GM12878 (cell line): ENCODE measurements around the gene RRAGA. TPM values are rescaled to one million over a fixed set of nuclear protein-coding genes. Genes with fewer than 3 reads are reported as not detected.

Source experiments
- ATAC-seq: fragments of 200-7000 bp; cut with Tn5 transposase; 3 replicates; pipeline ENCODE4 v1.9.1; 2020; ENCODE audit warnings: mild to moderate bottlenecking, moderate library complexity
- BruUV-seq: library from RNA; stranded (reverse); fragments of 400-500 nt; replicated peaks from 2 replicates; lab custom pipeline; 2021; lab: Mats Ljungman, UMichigan
- CTCF ChIA-PET: fragments of 300-600 bp; sonication (Branson Sonifier 250); formaldehyde crosslinking; extraction: SDS; loops from one replicate; lab custom pipeline; 2021; ENCODE audit warnings: inconsistent platforms; lab: Yijun Ruan, JAX
- POLR2A ChIA-PET: fragments of 350-600 bp; formaldehyde crosslinking; extraction: SDS; loops from one replicate; lab custom pipeline; 2021; ENCODE audit warnings: inconsistent platforms; lab: Charles Lee
- RAD21 ChIA-PET: fragments of 300-600 bp; sonication (Branson Sonifier 250); formaldehyde crosslinking; loops from one replicate; lab custom pipeline; 2023; ENCODE audit warnings: antibody characterized with exemption; ENCODE audit not compliant: unreplicated experiment; lab: Charles Lee
- SMC1A ChIA-PET: fragments of 300-600 bp; sonication (Branson Sonifier 250); formaldehyde crosslinking; loops from one replicate; lab custom pipeline; 2023; ENCODE audit not compliant: unreplicated experiment, uncharacterized antibody; lab: Charles Lee
- DNase-seq: peaks from one replicate; pipeline ENCODE4 v3.0.0-alpha.2; 2011; ENCODE audit warnings: low read depth, low spot score
- FAIRE-seq: peaks from 3 replicates; lab custom pipeline; 2011; peaks lifted over from hg19 to GRCh38; lab: Jason Lieb, UNC
- H2AFZ ChIP-seq: 2 replicates; pipeline ENCODE4 v1.6.0; 2011; ENCODE audit warnings: low read depth, low read length, control low read depth; ENCODE audit not compliant: control insufficient read depth
- H3K27ac ChIP-seq: 2 replicates; pipeline ENCODE4 v1.5.1; 2011; ENCODE audit warnings: control low read depth; ENCODE audit not compliant: control insufficient read depth, insufficient read depth
- H3K27me3 ChIP-seq, 2 experiments: replicated peaks in 1 of 2; 2 replicates each; pipeline versions ENCODE4 v1.6.0 to v1.6.1; 2011; ENCODE audit warnings: low read length in 1 of 2; ENCODE audit not compliant: control insufficient read depth in 2 of 2, insufficient read depth in 2 of 2
- H3K36me3 ChIP-seq, 2 experiments: 2 replicates each; pipeline ENCODE4 v1.5.1; 2011; ENCODE audit warnings: low read length in 1 of 2; ENCODE audit not compliant: control insufficient read depth in 2 of 2, insufficient read depth in 2 of 2
- H3K4me1 ChIP-seq: 2 replicates; pipeline ENCODE4 v1.6.1; 2011; ENCODE audit warnings: mild to moderate bottlenecking, low read length, moderate library complexity, mixed read lengths; ENCODE audit not compliant: control insufficient read depth, insufficient read depth
- H3K4me2 ChIP-seq: 2 replicates; pipeline ENCODE4 v1.6.0; 2011; ENCODE audit warnings: control low read depth; ENCODE audit not compliant: control insufficient read depth, insufficient read depth
- H3K4me3 ChIP-seq: fragments of 200-600 bp; sonication (generic); 2 replicates; pipeline ENCODE4 v1.5.1; 2016
- H3K79me2 ChIP-seq: 2 replicates; pipeline ENCODE4 v1.6.0; 2011; ENCODE audit warnings: low read length; ENCODE audit not compliant: control insufficient read depth, insufficient read depth
- H3K9ac ChIP-seq: 2 replicates; pipeline ENCODE4 v1.8.0; 2011; ENCODE audit warnings: low read length, control low read depth, mixed read lengths; ENCODE audit not compliant: control insufficient read depth, insufficient read depth
- H3K9me3 ChIP-seq: replicated peaks from 3 replicates; pipeline ENCODE4 v1.5.1; 2011; ENCODE audit warnings: mild to moderate bottlenecking, low read length; ENCODE audit not compliant: control insufficient read depth, insufficient read depth
- H4K20me1 ChIP-seq: 2 replicates; pipeline ENCODE4 v1.6.0; 2011; ENCODE audit not compliant: control insufficient read depth, insufficient read depth
- CHD2 ChIP-seq: IDR thresholded peaks from 2 replicates; pipeline ENCODE4 v1.6.1; 2011; ENCODE audit warnings: low read depth, low read length, improper control_type of control experiment, borderline replicate concordance
- DPF2 ChIP-seq: fragments of 450-650 bp; IDR thresholded peaks from 2 replicates; pipeline ENCODE4 v1.6.1; 2017; ENCODE audit warnings: mild to moderate bottlenecking
- E2F4 ChIP-seq: IDR thresholded peaks from 2 replicates; pipeline ENCODE4 v1.6.1; 2012; ENCODE audit warnings: low read depth, low read length, improper control_type of control experiment
- EGR1 ChIP-seq, 2 experiments: IDR thresholded peaks; 1 replicate in 1 of 2; 2 replicates in 1 of 2; pipeline ENCODE4 v1.6.1; 2011 to 2012; ENCODE audit warnings: low read depth in 2 of 2, low read length in 2 of 2, borderline replicate concordance in 1 of 2, mild to moderate bottlenecking in 1 of 2, moderate library complexity in 1 of 2
- HDAC2 ChIP-seq: fragments of 200-600 bp; sonication (generic); IDR thresholded peaks from 2 replicates; pipeline ENCODE4 v1.6.1; 2017
- KAT2A ChIP-seq: conservative IDR thresholded peaks from 2 replicates; pipeline ENCODE4 v1.6.1; 2011; ENCODE audit warnings: low read depth, low read length; ENCODE audit not compliant: control insufficient read depth
- KLF5 ChIP-seq: fragments of 450-650 bp; IDR thresholded peaks from 2 replicates; pipeline ENCODE4 v1.6.1; 2014; ENCODE audit warnings: mild to moderate bottlenecking; ENCODE audit not compliant: partially characterized antibody
- MEF2A ChIP-seq: IDR thresholded peaks from 2 replicates; pipeline ENCODE4 v1.6.1; 2011; ENCODE audit warnings: low read depth, mild to moderate bottlenecking, low read length, moderate library complexity; ENCODE audit not compliant: insufficient read depth
- NFIC ChIP-seq: IDR thresholded peaks from 2 replicates; pipeline ENCODE4 v1.6.1; 2012; ENCODE audit warnings: low read depth, mild to moderate bottlenecking, inconsistent platforms, low read length, moderate library complexity
- NKRF ChIP-seq: fragments of 450-650 bp; conservative IDR thresholded peaks from 2 replicates; pipeline ENCODE4 v1.6.1; 2017; ENCODE audit warnings: mild to moderate bottlenecking, moderate library complexity
- NR2C2 ChIP-seq: IDR thresholded peaks from 2 replicates; pipeline ENCODE4 v1.6.1; 2011; ENCODE audit warnings: borderline replicate concordance, low read depth; ENCODE audit not compliant: control insufficient read depth, insufficient read length
- NR2F1 ChIP-seq: fragments of 450-650 bp; conservative IDR thresholded peaks from 2 replicates; pipeline ENCODE4 v1.6.1; 2017; ENCODE audit warnings: mild to moderate bottlenecking
- RAD51 ChIP-seq: fragments of 450-650 bp; IDR thresholded peaks from 2 replicates; pipeline ENCODE4 v1.6.1; 2016; ENCODE audit warnings: moderate library complexity, mild to moderate bottlenecking, inconsistent platforms
- SIX5 ChIP-seq: IDR thresholded peaks from 2 replicates; pipeline ENCODE4 v1.6.1; 2011; ENCODE audit warnings: mild to moderate bottlenecking, low read depth, low read length, moderate library complexity; ENCODE audit not compliant: severe bottlenecking
- SRF ChIP-seq, 2 experiments: IDR thresholded peaks; 2 replicates each; pipeline ENCODE4 v1.6.1; 2011; ENCODE audit warnings: low read depth in 2 of 2, low read length in 2 of 2, mild to moderate bottlenecking in 1 of 2, moderate library complexity in 1 of 2
- ZBTB11 ChIP-seq: fragments of 450-650 bp; formaldehyde crosslinking; IDR thresholded peaks from 2 replicates; pipeline ENCODE4 v1.5.0; 2022; ENCODE audit warnings: mild to moderate bottlenecking, missing genetic modification characterization
- ZNF207 ChIP-seq: fragments of 450-650 bp; IDR thresholded peaks from 2 replicates; pipeline ENCODE4 v1.6.1; 2014; ENCODE audit warnings: antibody characterized with exemption, mild to moderate bottlenecking, borderline replicate concordance
- ZNF384 ChIP-seq: IDR thresholded peaks from 2 replicates; pipeline ENCODE4 v1.6.1; 2012; ENCODE audit warnings: low read depth, mild to moderate bottlenecking, low read length, improper control_type of control experiment, borderline replicate concordance
- WGBS: methylation state at CpG from one replicate; pipeline ENCODE4 v1.1.6; 2016; ENCODE audit warnings: low lambda C conversion rate; ENCODE audit not compliant: insufficient replicate concordance, insufficient coverage; ENCODE audit errors: missing lambda C conversion rate; 5-methylcytosine and 5-hydroxymethylcytosine counted together
- in situ Hi-C: fragments of 300-500 bp; cut with MboI; formaldehyde crosslinking; loops from 9 replicates; pipeline ENCODE4 v1.14.3; 2018; ENCODE audit warnings: mixed read lengths
- intact Hi-C: fragments of 100-400 bp; cut with micrococcal nuclease; formaldehyde crosslinking; loops from one replicate; pipeline ENCODE4 v1.14.2; 2022; ENCODE audit not compliant: unreplicated experiment
- polyA plus RNA-seq, 11 experiments: library from polyadenylated mRNA; depleted of rRNA in 4 of 11; unstranded in 6 of 11; stranded (reverse) in 5 of 11; fragments of >200 nt; fragmentation: Nextera tagmentation in 4 of 11; fragmentation: Illumina TruSeq in 1 of 11; extraction: Ambion mirVana in 4 of 11; extraction: Trizol in 1 of 11; gene quantifications; 1 replicate in 1 of 11; 2 replicates in 10 of 11; pipeline versions ENCODE4 v1.2.1 to v1.2.3, GENCODE V29; 2011 to 2016; ENCODE audit warnings: inconsistent platforms in 2 of 11, missing spikeins in 2 of 11, low read depth in 1 of 11
- total RNA-seq, 4 experiments: library from RNA; depleted of rRNA in 3 of 4; stranded (reverse); fragments of >200 nt in 3 of 4; fragmentation: Illumina TruSeq in 1 of 4; extraction: Trizol in 1 of 4; gene quantifications; 2 replicates each; pipeline versions ENCODE4 v1.2.1 to v1.2.3, GENCODE V29; 2013 to 2021

Gene RRAGA
- total and polyA plus RNA-seq, 10 of the 15 experiments (the other 5 are each of a cell fraction or from before 2014, with no cell fraction given): 10.1 to 74.6 (median 37.9) TPM

- TF ChIP-seq SIX5: no peak
- TF ChIP-seq KAT2A: no peak
- no peak for TF ChIP-seq CHD2
- no peak for TF ChIP-seq NR2F1
- no peak for TF ChIP-seq NKRF
- no peak for TF ChIP-seq RAD51
- no peak for TF ChIP-seq ZBTB11 (CRISPR knock-in tag)
- TF ChIP-seq NR2C2: no peak
- no peak for TF ChIP-seq DPF2
- TF ChIP-seq E2F4: no peak
- TF ChIP-seq SRF (IDR thresholded peaks at IDR 0.05; ENCODE audit: low read depth in 2 of 2, low read length in 2 of 2): no peak
- no peak for TF ChIP-seq NFIC
- no peak for TF ChIP-seq ZNF384
- no peak for TF ChIP-seq ZNF207
- TF ChIP-seq EGR1 (IDR thresholded peaks at IDR 0.05; ENCODE audit: borderline replicate concordance in 1 of 2, low read depth in 2 of 2, low read length in 2 of 2): no peak
- TF ChIP-seq MEF2A: no peak
- no peak for TF ChIP-seq KLF5
- TF ChIP-seq HDAC2: no peak
- TF ChIP-seq, all 136 proteins: peak for 0
- ChIA-PET POLR2A (no interaction called here), RAD21 (no interaction called here), CTCF (interaction anchor here (1.0 to 3.1 kb wide), 2 partner anchors 10 to 19 kb away, joined by 3 to 13 read pairs; no protein-coding TSS in a partner anchor), SMC1A (no interaction called here)
- no peak for ATAC-seq
- in situ Hi-C loops (no loop called here), intact Hi-C loops (no loop called here)
- Histone ChIP-seq H3K4me3 (no peak overlapping the region), H3K9ac (no peak overlapping the region), H4K20me1 (no peaks in the 10 kb centered on the region), H3K27me3 (no peaks in the 10 kb centered on the region; a peak in 1 of 4 replicates), H3K9me3 (peaks cover 4% of the 10 kb centered on the region; the same call in 1 of the 3 replicates), H2AFZ (no peak overlapping the region), H3K27ac (no peak overlapping the region), H3K4me1 (no peaks in the 10 kb centered on the region), H3K79me2 (no peaks in the 10 kb centered on the region), H3K36me3 (no peaks in the 10 kb centered on the region), H3K4me2 (no peak overlapping the region)
- BruUV-seq: no TSS peak
- DNase-seq: no peak
- no peak for FAIRE-seq
- 0% methylated on average over 4 of the region's 4 CpGs for WGBS
Measured at GRCh38 chr9:19018201-19018600, 31.0 kb upstream of the RRAGA start.
